Fibroblast of skin of back (primary cell): ENCODE measurements around the gene KLHDC8A.
"Not testable (repeated sequence)": the region's sequence is repeated elsewhere in the genome, so short reads cannot be mapped to it uniquely, and the experiment has no call there.

Source experiments
- DNase-seq: peaks from one replicate; pipeline ENCODE4 v3.0.0-alpha.2; 2013

The KLHDC8A gene

DNA sequence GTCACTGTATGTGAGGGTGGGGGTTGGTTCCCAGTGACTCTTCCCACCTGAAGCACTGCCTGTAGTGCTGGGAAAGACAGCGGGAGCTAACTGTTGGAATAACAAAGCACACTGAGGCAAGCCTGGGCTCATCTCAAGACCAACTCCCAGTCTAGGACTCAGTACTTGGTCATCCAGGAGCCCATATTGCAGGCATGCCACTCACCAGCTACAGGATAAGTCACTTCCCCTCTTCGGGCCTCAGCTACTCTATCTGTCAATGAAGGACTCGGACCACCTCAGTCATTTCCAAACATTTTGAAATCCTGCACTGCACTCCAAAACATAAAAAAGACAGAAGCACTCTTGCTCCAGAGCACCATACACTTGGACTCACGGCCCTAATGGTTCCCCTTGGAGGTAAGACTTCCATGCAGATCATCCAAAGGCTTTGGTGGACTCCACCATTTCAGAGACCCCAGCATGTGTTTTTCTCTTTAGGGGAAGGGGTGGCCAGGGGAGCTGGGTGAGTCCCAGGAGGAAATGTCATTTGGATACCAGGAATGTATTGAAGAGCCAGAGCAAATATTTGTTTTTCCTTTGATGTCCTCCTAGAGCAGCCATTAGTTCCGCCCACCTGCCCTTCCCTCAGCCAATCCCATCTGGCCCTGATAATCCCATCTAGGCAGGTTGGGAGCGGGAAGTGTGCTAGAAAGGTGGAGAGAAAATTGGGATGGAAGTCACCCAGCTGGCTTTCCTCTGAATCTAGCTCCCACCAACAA, 38.3 kb downstream of the KLHDC8A start:
- DNase-seq: no peak

GRCh38 chr1:205317311-205317917, 39.3 kb downstream of the KLHDC8A start:
- DNase-seq: no peak

DNA sequence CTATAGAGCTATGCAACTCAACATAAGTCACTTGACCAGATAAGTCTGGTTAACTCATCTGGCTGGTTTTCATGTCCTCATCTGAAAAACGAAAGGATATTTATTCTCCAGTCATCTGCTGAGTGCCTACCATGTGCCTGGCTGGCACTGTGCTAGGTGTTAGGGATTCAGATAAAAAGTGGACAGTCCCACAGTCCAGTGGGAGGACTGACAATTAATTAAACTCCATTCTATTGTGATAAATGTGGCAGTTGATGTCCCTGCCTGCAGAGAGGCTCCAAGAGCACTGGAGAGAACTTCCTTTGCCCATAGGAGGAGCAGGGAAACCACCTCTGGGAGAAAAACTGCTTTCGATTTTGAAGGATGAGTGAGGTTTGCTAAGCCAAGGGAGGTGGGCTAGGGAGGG, 40.6 kb downstream of the KLHDC8A start:
- DNase-seq: no peak

DNA sequence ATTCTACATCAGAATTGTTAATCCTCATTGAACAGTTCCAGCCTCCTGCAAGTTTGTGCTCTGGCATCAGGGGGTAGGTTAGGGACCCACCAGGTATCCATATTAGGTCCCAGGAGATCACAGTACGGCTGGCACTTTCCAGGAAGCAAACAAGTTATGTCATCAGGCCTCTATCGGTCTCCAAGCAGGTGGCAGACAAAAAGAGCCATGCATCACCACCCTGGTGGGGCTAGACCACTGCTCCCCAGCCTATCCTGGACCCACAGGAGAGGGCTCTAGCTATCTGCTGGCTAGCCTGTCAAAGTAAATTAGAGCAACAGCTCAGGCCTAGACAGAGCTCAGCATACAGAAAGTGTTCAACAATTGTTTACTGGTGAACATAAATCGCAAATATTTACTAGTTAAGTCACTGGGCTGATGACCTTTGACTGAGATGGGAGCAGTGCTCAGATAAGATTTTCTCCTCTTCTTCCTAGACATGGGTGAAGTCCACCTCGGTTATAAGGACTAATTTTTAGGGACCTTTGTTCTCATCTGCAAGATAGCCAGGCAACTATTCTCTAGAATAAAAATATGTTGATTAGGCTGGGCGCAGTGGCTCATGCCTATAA, 41.6 kb downstream of the KLHDC8A start:
- DNase-seq: no peak

DNA sequence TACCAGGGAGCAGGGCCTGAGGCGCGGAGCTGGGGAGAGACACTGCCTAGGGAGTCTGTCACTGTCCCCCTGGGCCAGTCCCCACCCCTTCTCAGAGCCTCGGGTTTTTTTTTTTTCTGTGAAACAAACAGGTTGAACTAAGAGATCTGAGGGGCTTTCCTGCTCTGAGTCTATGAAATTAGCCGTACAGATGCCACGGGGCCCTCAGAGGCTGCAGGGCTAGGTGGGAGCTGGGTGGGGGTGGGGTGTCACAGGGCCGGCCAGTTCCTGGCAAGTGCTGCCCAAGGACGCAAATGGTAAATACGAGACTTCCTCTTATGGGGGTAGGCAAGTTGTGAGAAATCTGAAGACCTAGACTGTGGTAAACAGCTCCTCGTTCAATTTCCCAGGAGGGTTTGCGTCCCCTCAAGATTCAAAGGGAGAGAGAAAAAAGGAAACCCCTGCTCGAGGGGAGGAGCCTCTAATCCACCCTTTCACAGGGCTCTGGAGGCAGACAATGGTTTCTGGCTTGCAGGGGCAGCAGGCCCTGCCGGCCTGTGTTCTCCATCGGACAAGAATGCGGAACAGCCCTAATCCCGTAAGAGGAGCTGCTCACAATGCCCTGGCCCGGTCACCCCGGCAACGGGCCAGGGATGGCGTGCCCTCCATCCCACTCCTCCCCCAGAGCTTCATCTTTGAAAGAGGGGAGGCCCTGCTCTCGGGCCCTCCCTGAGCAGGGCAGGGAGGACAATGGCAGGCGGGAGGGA, 43.0 kb downstream of the KLHDC8A start:
- peak; percentile 90 for DNase-seq

DNA sequence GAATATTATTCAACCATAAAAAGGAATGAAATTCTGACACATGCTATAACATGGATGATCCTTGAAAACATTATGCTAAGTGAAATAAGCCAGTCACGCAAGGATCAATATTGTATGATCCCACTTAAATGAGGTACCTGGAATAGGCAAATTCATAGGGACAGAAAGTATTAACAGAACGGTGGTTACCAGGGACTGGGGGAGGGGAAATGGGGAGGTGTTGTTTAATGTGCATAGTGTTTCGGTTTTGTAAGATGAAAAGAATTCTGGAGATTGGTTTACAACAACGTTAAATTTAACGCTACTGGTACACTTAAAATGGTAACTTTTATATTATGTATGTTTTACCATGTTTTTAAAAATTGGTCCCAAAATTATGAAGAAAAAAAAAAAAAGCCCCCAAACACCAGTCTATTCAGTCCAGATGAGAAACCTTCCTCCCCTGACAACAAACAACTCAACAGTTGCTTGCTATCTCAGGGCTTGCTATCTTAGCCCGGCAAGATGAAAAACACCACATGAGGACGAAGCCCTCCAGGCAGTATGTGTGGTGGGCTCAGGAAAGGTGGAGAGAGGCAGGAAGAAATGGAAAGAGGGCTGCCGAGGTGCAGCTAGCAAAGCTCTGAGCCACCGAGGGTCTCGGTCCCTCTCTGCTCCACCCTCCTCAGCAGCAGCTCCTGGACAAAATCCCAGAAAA, 43.7 kb downstream of the KLHDC8A start:
- DNase-seq: no peak

DNA sequence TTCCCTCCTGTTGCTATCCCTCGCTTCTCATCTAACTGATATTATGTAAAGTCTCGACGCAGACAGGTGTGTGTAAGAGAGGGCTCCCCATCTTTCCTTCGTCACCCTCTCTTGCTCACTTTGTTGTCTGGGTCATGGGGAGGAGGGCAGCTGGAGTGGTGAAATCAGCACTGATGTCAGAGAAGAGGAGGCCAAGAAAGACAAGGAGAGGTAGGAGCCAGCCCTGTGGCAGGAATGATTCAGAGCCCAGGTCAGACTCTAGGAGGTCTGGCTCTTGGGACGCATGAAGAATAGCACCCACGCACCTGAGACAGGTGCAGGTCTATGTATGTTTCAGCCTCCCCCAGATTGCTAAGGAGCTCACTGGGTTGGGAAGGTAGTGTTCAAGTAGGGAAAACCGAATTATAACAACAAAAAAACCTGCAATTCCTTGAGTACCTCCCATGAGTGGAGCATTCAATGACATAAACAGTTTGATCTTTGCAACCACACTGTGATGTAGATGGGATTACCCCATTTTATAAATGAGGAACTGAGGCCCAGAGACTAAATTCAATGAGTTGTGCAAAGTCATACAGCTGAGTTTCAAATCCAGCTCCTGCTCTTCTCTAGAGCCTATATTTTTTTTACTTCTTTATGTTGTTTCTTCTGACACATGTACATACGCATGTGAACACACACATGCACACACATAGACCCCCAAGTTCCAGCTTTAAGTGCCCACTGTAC, 45.6 kb downstream of the KLHDC8A start:
- no peak for DNase-seq

DNA sequence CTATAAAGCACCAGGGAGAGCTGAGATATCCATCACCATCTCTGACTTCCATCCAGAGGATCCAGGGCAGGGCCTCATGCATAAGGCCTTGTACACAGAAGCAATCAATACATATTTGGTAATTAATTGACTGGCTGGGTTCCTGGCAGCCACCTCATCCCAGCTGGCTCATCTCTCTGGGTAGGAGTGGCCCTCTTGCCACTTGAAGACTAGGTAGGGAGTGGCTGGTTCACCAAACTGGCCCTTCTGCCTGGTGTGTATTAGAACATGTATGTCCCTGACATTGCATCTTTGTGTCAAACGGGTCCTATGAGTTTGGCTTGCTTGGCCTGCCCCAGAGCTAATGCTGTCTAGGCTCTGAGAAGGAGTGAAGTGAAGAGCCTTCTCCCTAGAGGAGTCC, 47.0 kb downstream of the KLHDC8A start:
- no peak for DNase-seq

- DNase-seq: no peak
Observed at GRCh38 chr1:205306929-205307566, 49.7 kb downstream of the KLHDC8A start.

- DNase-seq: no peak
Observed at GRCh38 chr1:205304695-205305070, 52.0 kb downstream of the KLHDC8A start.

DNA sequence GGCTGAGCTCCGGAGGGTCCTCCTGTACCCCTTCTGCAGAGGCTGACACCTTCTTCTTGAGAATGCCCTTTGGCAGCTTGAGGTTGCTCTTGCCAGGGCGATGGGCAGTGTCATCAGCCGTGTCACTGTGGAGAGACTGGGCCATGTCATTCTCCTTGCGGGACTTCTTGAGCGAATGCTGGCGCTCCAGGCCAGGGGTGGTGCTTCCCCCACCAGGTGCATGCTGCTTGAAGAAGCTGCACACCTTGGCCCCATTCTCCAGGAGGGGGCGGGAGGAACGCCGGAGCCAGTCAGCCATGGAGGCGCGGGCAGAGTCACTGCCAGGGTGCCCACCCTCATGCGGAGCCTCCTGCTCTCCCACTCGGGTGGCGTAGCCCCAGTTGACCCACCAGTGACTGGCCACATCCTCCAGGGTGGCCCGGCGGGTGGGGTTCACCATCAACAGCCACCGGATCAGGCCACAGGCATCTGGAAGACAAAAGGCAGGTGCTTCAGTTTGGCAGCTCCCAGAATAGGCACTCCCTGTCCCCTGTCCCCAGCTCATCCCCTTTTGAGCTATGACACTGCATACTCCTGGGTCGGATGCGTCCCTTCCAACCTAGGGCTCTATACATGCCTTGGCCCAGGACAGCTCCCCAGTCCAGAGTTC, 52.6 kb downstream of the KLHDC8A start:
- DNase-seq: no peak

DNA sequence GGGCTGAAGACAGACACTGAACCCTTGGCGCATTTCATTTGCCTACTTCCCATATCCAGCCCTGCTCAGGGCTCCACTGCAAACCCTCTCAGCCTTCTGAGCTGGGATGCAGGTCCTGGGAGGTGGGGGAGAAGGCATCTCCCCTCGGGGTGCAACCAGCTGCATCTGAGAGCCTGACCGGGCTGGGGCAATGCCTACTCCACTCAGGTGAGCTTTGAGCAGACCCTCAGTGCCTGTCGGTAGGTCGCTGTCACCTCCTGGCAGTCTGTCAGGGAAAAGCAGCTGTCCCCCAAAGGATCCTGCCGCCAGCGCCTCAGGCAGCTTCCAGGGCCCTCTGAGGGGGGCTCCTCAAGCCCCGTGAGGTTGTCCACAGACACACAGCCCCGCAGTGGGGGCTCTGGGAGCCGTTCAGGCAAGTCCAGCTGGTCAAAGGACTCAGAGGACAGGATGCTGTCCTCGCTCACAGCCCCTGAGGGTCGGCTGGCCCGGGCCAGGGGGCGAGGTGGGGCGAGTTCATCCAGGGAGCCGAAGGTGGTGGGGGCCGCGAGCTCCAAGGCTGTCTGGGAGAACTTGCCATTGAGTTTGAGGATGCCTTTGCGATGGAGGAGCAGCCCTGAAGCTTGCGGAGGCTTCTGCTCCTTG, 53.4 kb downstream of the KLHDC8A start:
- no peak for DNase-seq

- DNase-seq: peak; percentile 64
Observed at GRCh38 chr1:205301842-205302588, 54.7 kb downstream of the KLHDC8A start.

GRCh38 chr1:205301205-205301821, 55.4 kb downstream of the KLHDC8A start:
- peak; percentile 99 for DNase-seq

GRCh38 chr1:205300149-205300548, 56.6 kb downstream of the KLHDC8A start:
- DNase-seq: no peak

- peak; percentile 100 for DNase-seq
Observed at GRCh38 chr1:205298191-205298994, 58.3 kb downstream of the KLHDC8A start.

DNA sequence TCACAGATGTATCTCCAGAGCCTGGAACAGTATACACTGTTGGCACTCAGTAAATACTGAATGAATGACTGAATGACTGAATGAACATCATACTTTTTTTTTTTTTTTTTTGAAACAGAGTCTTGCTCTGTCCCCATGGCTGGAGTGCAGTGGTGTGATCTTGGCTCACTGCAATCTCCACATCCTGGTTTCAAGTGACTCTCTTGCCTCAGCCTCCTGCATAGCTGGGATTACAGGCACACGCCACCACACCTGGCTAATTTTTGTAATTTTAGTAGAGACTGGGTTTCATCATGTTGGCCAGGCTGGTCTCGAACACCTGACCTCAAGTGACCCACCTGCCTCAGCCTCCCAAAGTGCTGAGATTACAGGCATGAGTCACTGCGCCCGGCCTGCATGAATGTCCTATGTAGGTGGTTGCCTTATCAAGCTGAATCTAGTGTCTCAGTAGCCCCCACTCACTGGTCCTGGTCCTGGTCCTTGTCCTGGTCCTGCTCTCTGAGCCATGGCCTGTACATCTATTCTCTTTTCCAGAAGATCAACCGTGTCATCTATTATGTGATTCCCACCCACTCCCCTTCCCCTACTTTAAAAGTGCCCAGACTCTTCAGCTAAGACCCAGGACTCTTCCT, 59.1 kb downstream of the KLHDC8A start:
- not testable (repeated sequence) for DNase-seq

DNA sequence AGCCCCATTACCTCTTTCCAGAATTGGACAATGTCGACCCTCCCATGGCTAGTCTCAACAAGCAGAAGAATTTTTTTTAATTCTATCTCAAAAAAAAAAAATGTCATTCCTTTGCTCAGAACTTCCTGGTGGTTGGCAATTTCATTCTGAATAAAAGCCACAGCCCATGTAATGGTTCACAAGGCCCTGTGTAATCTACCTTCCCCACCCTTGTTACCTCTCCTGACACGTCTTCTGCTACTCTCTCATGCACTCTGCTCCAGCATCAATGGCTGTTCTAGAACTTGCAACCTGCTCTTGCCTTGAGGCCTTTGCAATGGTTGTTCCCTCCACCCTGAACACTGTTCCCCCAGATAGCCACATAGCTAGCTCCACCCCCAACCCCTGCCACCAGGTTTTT, 60.6 kb downstream of the KLHDC8A start:
- no peak for DNase-seq
